B cell (primary cell): ENCODE data around the gene SUSD2.

ENCODE experiments used
- CTCF ChIP-seq: fragments of 200-600 bp; IDR thresholded peaks from one replicate; pipeline ENCODE4 v1.8.0; 2022; ENCODE audit warnings: antibody characterized with exemption, mild to moderate bottlenecking
- EZH2 ChIP-seq: IDR thresholded peaks from 2 replicates; pipeline ENCODE4 v1.6.1; 2012; ENCODE audit warnings: borderline replicate concordance, low read depth, mild to moderate bottlenecking, moderate library complexity, low read length; ENCODE audit not compliant: insufficient read depth, poor library complexity, severe bottlenecking

- TF ChIP-seq CTCF (no peak), EZH2 (no peak)
Observed at GRCh38 chr22:24236656-24237055, 55.4 kb downstream of the SUSD2 start.
